ELF-1 (cell line): ENCODE measurements around the gene BCL11B.

ENCODE experiments used
- DNase-seq: peaks from one replicate; pipeline ENCODE4 v3.0.0-alpha.2; 2016; ENCODE audit warnings: low read depth, low spot score

BCL11B gene

GRCh38 chr14:99183311-99183710 is 88.7 kb downstream of the BCL11B start:
- no peak for DNase-seq

- no peak for DNase-seq
Measured at GRCh38 chr14:99182548-99183250, 89.3 kb downstream of the BCL11B start.

- DNase-seq = no peak
Measured at GRCh38 chr14:99181804-99182520, 90.0 kb downstream of the BCL11B start.

DNA sequence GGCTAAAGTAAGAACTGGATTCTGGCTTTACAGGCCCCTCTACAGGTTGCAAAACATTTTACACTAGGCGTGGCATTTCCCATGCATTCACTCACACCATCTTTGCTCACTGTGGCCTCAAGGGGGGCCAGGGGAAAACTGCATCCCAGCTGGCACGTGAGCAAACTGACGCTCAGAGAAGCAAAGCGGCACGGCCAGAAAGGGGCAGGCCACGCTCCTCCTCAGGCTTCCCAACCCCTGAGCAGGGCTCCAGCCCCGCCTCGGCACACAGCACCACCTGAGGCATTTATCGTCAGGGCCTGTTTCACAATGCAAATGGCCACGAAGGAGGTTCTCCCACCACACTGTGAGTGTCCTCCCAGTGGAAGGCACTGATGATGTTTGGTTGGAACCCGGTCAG is 90.8 kb downstream of the BCL11B start:
- DNase-seq = no peak

DNA sequence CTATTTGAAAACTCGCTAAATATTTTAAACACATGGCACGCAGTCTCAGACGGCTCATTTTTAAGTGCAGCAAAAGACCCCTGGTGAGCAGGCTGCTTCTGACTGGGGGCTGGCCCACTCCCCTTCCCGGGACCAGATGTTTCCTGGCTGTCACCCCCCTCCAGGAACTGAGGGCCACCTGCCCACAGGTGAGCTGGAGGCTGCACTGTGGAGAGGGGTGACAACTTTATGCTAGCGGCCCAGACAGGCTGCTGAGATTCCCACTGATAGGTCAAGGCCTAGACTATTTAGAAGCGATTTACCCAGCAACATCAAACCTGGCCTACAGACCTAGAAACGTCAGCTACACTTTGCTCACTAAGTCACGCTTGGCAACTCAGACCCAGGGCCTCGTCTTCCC is 92.1 kb downstream of the BCL11B start:
- DNase-seq = no peak

GRCh38 chr14:99179506-99179905 is 92.5 kb downstream of the BCL11B start:
- no peak for DNase-seq

DNA sequence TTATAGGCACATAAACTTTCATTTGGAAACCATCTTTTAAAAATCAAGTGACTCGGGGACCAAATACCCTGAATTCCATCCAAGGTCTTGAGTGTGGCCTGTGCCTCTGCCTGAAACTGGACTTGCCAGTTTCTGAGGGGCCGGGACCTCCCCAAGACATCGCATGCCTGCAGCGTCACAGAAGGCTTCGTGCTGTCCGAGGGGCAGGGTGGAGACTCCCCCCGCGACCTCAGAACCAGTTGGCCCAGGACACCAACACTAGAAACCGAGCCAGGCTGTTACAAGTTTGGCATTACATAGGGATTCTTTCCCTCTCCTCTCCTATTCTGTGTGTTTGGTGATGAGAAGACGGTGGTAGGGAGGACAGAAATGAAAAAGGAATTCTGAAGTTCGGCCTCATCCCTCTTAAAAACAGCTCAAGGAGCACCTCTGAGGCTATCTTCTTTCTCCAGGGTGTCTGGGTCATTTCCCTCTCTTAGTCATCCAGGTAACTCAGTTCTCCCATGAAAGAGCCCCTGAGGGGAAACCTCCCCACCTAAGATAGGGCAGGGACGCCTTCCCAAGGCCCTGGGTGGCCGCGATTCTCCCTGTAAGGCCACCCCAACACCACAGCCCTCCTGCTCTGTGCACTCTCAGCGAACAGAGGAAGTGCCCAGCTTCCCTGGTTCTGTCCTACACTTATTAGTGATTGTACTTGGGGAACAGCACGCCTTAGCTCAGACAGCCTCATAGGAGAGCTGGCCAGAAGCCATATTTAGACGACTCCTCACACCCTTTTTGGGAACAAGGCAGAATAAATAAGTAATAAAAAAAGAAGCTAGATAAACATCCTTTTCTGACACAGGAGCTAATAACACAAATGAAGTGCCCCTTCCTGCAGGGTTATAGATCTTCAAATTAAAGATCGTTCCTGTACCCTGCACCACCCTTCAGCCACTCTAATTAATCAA is 93.8 kb downstream of the BCL11B start:
- no peak for DNase-seq

DNA sequence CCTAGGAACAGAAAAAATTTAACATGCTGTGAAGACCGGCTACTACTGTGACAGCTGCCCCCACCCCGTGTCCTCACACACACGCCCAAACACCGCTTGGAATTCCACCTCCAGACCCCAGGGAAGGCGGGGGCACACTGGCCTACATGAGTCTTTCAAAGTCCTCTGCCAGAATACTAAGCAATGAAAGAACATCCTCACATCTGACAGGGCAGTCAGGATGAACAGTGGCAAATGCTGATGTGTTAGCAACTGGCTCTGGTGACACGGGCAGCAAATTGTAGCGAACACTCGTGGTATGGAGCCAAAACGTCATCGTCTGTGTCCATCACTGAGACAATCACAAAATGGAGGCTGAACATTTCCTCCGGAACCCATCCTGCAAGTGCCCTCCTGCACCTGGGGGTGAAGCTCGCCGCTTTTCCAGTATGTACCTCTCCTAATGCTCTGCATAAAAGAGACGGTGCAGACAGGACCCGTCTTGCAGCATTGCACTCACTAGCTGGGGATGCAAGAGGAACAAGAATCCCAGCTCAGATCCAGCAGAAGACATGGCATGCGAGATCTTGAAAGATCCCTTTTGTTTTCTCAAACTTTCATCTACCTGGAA is 94.8 kb downstream of the BCL11B start:
- DNase-seq = no peak

DNA sequence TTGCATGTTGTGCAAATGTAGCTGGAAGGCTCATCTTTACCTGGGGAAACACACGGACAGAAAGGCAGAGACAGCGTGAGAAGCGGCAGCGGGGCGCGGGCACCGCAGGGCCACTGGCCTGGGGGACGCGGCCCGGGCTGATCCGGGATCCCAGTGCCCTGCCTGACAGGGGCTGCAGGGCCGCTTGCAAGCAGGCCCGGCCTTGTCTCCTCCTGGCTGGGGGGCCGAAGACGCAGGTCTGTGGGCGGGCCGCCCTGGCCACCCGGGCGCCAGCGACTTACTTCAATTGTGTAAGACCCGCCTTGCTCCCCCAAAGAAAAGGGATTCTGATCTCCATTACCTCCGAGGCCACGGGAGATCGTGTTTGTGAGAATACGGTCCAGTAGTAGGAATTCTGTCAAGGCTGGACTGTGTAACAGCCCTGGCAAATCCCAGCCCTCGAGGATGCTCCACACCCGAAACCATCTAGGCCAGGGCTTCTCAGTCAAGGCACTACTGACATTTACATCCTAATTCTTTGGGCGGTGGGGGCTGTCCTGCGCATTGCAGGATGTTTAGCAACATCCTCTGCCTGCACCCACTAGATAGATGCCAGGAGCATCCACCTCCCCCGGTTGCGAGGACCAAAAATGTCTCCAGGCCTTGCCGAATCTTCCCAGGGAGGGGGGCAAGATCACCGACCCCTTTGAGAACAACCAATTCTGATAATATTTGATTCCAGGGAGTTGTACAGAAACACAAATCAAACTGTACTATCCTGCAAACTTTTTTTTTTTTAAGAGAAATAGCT is 95.6 kb downstream of the BCL11B start:
- no peak for DNase-seq

- DNase-seq = no peak
Measured at GRCh38 chr14:99175331-99176155, 96.5 kb downstream of the BCL11B start.

DNA sequence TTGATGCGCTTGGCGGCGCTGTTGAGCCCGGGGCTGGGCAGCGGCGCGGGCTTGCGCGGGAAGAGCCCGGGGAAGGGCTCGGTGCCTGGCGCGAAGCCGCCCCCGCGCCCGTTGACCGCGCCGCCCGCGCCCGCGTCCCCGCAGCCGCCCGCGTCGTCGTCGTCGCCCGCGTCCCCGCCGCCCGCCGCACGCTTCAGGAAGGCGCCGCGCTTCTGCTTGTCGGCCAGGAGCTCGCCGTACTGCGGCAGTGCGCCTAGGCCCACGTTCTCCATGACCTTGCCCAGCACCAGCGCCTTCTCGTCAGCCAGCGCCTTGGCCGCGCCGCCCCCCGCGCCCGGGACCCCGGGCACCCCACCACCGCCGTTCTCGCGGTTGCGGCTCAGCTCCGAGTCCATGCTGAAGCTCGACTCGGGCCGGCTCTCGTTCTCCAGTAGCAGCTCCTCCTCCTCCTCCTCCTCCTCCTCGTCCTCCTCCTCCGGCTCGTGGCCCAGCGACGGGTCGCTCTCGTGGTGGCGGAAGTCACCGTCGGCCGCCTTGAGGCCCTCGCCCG is 97.2 kb downstream of the BCL11B start:
- no peak for DNase-seq

GRCh38 chr14:99174081-99174769 is 97.8 kb downstream of the BCL11B start:
- DNase-seq = no peak

GRCh38 chr14:99173506-99173905 is 98.5 kb downstream of the BCL11B start:
- DNase-seq = no peak

DNA sequence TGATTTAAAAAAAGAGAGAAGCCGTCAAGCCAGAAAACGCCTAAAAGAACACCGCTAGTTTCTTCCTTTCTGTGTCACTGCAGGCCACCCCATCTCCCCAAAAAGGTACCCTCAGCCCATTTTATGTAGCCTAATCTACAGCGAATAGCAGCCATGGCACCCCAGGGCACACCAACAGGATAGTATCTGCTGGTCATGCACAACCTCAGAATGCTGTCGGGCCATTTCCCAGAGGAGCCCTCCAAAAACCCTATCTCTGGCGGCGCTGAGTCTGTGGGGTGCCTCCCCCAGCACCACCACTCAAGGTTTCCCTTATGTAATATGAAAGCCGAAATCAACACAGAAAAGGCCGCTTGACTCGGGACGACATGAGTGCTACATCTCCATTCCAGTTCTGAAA is 98.9 kb downstream of the BCL11B start:
- DNase-seq = no peak

- DNase-seq = no peak
Measured at GRCh38 chr14:99171396-99171795, 100.6 kb downstream of the BCL11B start.

- no peak for DNase-seq
Measured at GRCh38 chr14:99169776-99170356, 102.1 kb downstream of the BCL11B start.

- no peak for DNase-seq
Measured at GRCh38 chr14:99168330-99168729, 103.7 kb downstream of the BCL11B start.

- DNase-seq = no peak
Measured at GRCh38 chr14:99166506-99166905, 105.5 kb downstream of the BCL11B start.

- no peak for DNase-seq
Measured at GRCh38 chr14:99164712-99165111, 107.3 kb downstream of the BCL11B start.
